Neutrophil (primary cell): Measurements from ENCODE around the gene BCL11A.

Experiments used
- H3K27ac ChIP-seq: fragments of 200-600 bp; sonication (generic); 2 replicates; pipeline ENCODE4 v1.5.1; 2016; ENCODE audit warnings: mild to moderate bottlenecking, moderate library complexity
- H3K27me3 ChIP-seq: fragments of 200-600 bp; sonication (generic); 2 replicates; pipeline ENCODE4 v1.6.0; 2016; ENCODE audit warnings: mild to moderate bottlenecking
- H3K36me3 ChIP-seq: fragments of 200-600 bp; sonication (generic); 2 replicates; pipeline ENCODE4 v1.5.1; 2017
- H3K4me1 ChIP-seq, 2 experiments: fragments of 200-600 bp in 1 of 2; sonication (generic) in 1 of 2; 1 replicate in 1 of 2; 2 replicates in 1 of 2; pipeline versions ENCODE4 v1.5.1 to v1.6.1; 2013 to 2016; ENCODE audit warnings: low read depth in 1 of 2, low read length in 1 of 2, mild to moderate bottlenecking in 1 of 2, moderate library complexity in 1 of 2; ENCODE audit not compliant: control insufficient read depth in 1 of 2, insufficient read depth in 1 of 2
- H3K4me3 ChIP-seq, 2 experiments: fragments of 200-600 bp in 1 of 2; sonication (generic) in 1 of 2; 1 replicate in 1 of 2; 2 replicates in 1 of 2; pipeline ENCODE4 v1.5.1; 2013 to 2016; ENCODE audit warnings: low read depth in 1 of 2, low read length in 1 of 2, mild to moderate bottlenecking in 1 of 2, moderate library complexity in 1 of 2
- H3K9me3 ChIP-seq: fragments of 200-600 bp; sonication (generic); 2 replicates; pipeline ENCODE4 v1.5.1; 2016
- CTCF ChIP-seq: fragments of 200-600 bp; sonication (generic); IDR thresholded peaks from 2 replicates; pipeline ENCODE4 v1.5.1; 2016; ENCODE audit warnings: antibody characterized with exemption

The BCL11A gene

GRCh38 chr2:60524874-60525273, 28.6 kb downstream of the BCL11A start:
- TF ChIP-seq CTCF, result no peak
- Histone ChIP-seq H3K9me3 (no peaks in the 10 kb centered on the region), H3K4me3 (no peak overlapping the region), H3K4me1 (peaks cover 70 to 74% of the 10 kb centered on the region in 2 experiments), H3K27ac (peak overlapping the region; percentile 16), H3K27me3 (no peaks in the 10 kb centered on the region), H3K36me3 (no peaks in the 10 kb centered on the region)

GRCh38 chr2:60523963-60524362, 29.5 kb downstream of the BCL11A start:
- H3K9me3 ChIP-seq, result no peaks in the 10 kb centered on the region
- no peaks in the 10 kb centered on the region for H3K36me3 ChIP-seq
- peak overlapping the region; percentile 21 for H3K27ac ChIP-seq
- no peak for TF ChIP-seq CTCF
- H3K4me1 ChIP-seq, result peaks cover 60 to 65% of the 10 kb centered on the region in 2 experiments
- H3K27me3 ChIP-seq, result no peaks in the 10 kb centered on the region
- no peak overlapping the region for H3K4me3 ChIP-seq

GRCh38 chr2:60522462-60522861, 31.0 kb downstream of the BCL11A start:
- no peaks in the 10 kb centered on the region for H3K36me3 ChIP-seq
- no peak overlapping the region for H3K27ac ChIP-seq
- H3K9me3 ChIP-seq, result no peaks in the 10 kb centered on the region
- TF ChIP-seq CTCF, result no peak
- no peaks in the 10 kb centered on the region for H3K27me3 ChIP-seq
- no peak overlapping the region for H3K4me3 ChIP-seq
- peaks cover 45 to 50% of the 10 kb centered on the region in 2 experiments for H3K4me1 ChIP-seq

GRCh38 chr2:60521626-60522025, 31.8 kb downstream of the BCL11A start:
- Histone ChIP-seq H3K27ac (no peak overlapping the region), H3K9me3 (no peaks in the 10 kb centered on the region), H3K4me3 (no peak overlapping the region), H3K4me1 (peaks cover 39 to 42% of the 10 kb centered on the region in 2 experiments), H3K27me3 (no peaks in the 10 kb centered on the region), H3K36me3 (no peaks in the 10 kb centered on the region)
- no peak for TF ChIP-seq CTCF

- Histone ChIP-seq H3K9me3 (no peaks in the 10 kb centered on the region), H3K27me3 (no peaks in the 10 kb centered on the region), H3K4me1 (peaks cover 40 to 42% of the 10 kb centered on the region in 2 experiments), H3K36me3 (no peaks in the 10 kb centered on the region), H3K27ac (no peak overlapping the region), H3K4me3 (no peak overlapping the region)
- no peak for TF ChIP-seq CTCF
These were observed 32.4 kb downstream of the BCL11A start for GRCh38 chr2:60520917-60521539.
